ENCODE data around the gene DAPP1. TPM values are rescaled to one million over a fixed set of nuclear protein-coding genes. Genes with fewer than 3 reads are reported as not detected.

DAPP1 gene
- total RNA-seq, 1 experiment from 2014 or later, result 17.6 TPM

- H3K36me3 Mint-ChIP-seq (ENCODE audit: insufficient read depth, unreplicated experiment), result no peaks in the 10 kb centered on the region
- intact Hi-C loops (cut with micrococcal nuclease), result no loop called here
Observed at GRCh38 chr4:99822734-99823133, 6.1 kb downstream of the DAPP1 start.

GRCh38 chr4:99824070-99824599 lies 7.5 kb downstream of the DAPP1 start:
- TF ChIP-seq CTCF (IDR thresholded peaks at IDR 0.05; ENCODE audit: unreplicated experiment), result no peak
- no peaks in the 10 kb centered on the region for H3K9me3 Mint-ChIP-seq (ENCODE audit: unreplicated experiment)
- BruUV-seq (replicated peaks), result no TSS peak
- peaks cover 18% of the 10 kb centered on the region for H3K4me1 Mint-ChIP-seq (ENCODE audit: insufficient read depth, unreplicated experiment)
- ChIA-PET POLR2A (interaction anchor here (0.7 kb wide), 1 partner anchor 211 kb away, joined by 3 read pairs; no protein-coding TSS in a partner anchor), CTCF (interaction anchor here (1.9 to 4.7 kb wide), 2 partner anchors 16 to 61 kb away, joined by 6 to 25 read pairs; no protein-coding TSS in a partner anchor)
- no peak overlapping the region for H3K4me3 Mint-ChIP-seq (ENCODE audit: unreplicated experiment)
- H3K27ac Mint-ChIP-seq (ENCODE audit: low read depth, unreplicated experiment), result no peak overlapping the region
- H3K36me3 Mint-ChIP-seq (ENCODE audit: insufficient read depth, unreplicated experiment), result no peaks in the 10 kb centered on the region
- no peak for DNase-seq (ENCODE audit: unreplicated experiment)
- H3K27me3 Mint-ChIP-seq (ENCODE audit: insufficient read depth, unreplicated experiment), result no peaks in the 10 kb centered on the region
- intact Hi-C loops (cut with micrococcal nuclease), result no loop called here

More at GRCh38 chr4:99822734-99823133, 6.1 kb downstream of the DAPP1 start:
- H3K4me3 Mint-ChIP-seq (ENCODE audit: unreplicated experiment), result no peak overlapping the region
- TF ChIP-seq CTCF (IDR thresholded peaks at IDR 0.05; ENCODE audit: unreplicated experiment), result no peak
- no peak overlapping the region for H3K27ac Mint-ChIP-seq (ENCODE audit: low read depth, unreplicated experiment)
- CTCF ChIA-PET, result no interaction called here
- POLR2A ChIA-PET, result no interaction called here
- BruUV-seq (replicated peaks), result no TSS peak
- no peaks in the 10 kb centered on the region for H3K9me3 Mint-ChIP-seq (ENCODE audit: unreplicated experiment)
- H3K4me1 Mint-ChIP-seq (ENCODE audit: insufficient read depth, unreplicated experiment), result peaks cover 23% of the 10 kb centered on the region
- H3K27me3 Mint-ChIP-seq (ENCODE audit: insufficient read depth, unreplicated experiment), result no peaks in the 10 kb centered on the region
- DNase-seq (ENCODE audit: unreplicated experiment), result no peak

- POLR2A ChIA-PET, result interaction anchor here (1.1 to 1.6 kb wide), 2 partner anchors 7 to 9 kb away, joined by 3 to 5 read pairs; no protein-coding TSS in a partner anchor
- H3K36me3 Mint-ChIP-seq (ENCODE audit: insufficient read depth, unreplicated experiment), result no peaks in the 10 kb centered on the region
- CTCF ChIA-PET, result interaction anchor here (1.9 to 4.7 kb wide), 2 partner anchors 17 to 60 kb away, joined by 6 to 25 read pairs; no protein-coding TSS in a partner anchor
- DNase-seq (ENCODE audit: unreplicated experiment), result no peak
- no peak for TF ChIP-seq CTCF (IDR thresholded peaks at IDR 0.05; ENCODE audit: unreplicated experiment)
- no peaks in the 10 kb centered on the region for H3K27me3 Mint-ChIP-seq (ENCODE audit: insufficient read depth, unreplicated experiment)
- BruUV-seq (replicated peaks), result no TSS peak
- no peak overlapping the region for H3K4me3 Mint-ChIP-seq (ENCODE audit: unreplicated experiment)
- H3K9me3 Mint-ChIP-seq (ENCODE audit: unreplicated experiment), result no peaks in the 10 kb centered on the region
- intact Hi-C loops (cut with micrococcal nuclease), result no loop called here
- peaks cover 18% of the 10 kb centered on the region for H3K4me1 Mint-ChIP-seq (ENCODE audit: insufficient read depth, unreplicated experiment)
- no peak overlapping the region for H3K27ac Mint-ChIP-seq (ENCODE audit: low read depth, unreplicated experiment)
Observed at GRCh38 chr4:99825272-99825671, 8.6 kb downstream of the DAPP1 start.

GRCh38 chr4:99826016-99826415 lies 9.4 kb downstream of the DAPP1 start:
- no TSS peak for BruUV-seq (replicated peaks)
- intact Hi-C loops (cut with micrococcal nuclease), result no loop called here
- Mint-ChIP-seq H3K36me3 (ENCODE audit: insufficient read depth, unreplicated experiment) (no peaks in the 10 kb centered on the region), H3K27ac (ENCODE audit: low read depth, unreplicated experiment) (no peak overlapping the region), H3K9me3 (ENCODE audit: unreplicated experiment) (no peaks in the 10 kb centered on the region), H3K27me3 (ENCODE audit: insufficient read depth, unreplicated experiment) (no peaks in the 10 kb centered on the region), H3K4me3 (ENCODE audit: unreplicated experiment) (no peak overlapping the region), H3K4me1 (ENCODE audit: insufficient read depth, unreplicated experiment) (peaks cover 18% of the 10 kb centered on the region)
- ChIA-PET POLR2A (interaction anchor here (0.5 to 1.6 kb wide), 3 partner anchors 8 to 59 kb away, joined by 3 to 5 read pairs (median 3); no protein-coding TSS in a partner anchor), CTCF (interaction anchor here (1.9 to 4.7 kb wide), 2 partner anchors 18 to 59 kb away, joined by 6 to 25 read pairs; no protein-coding TSS in a partner anchor)
- no peak for DNase-seq (ENCODE audit: unreplicated experiment)
- TF ChIP-seq CTCF (IDR thresholded peaks at IDR 0.05; ENCODE audit: unreplicated experiment), result no peak
